H54 (cell line): Measurements from ENCODE around the gene ADAT2.
A peak's percentile ranks its signal among the peaks of the same experiment; 100 is the strongest.

ENCODE experiments used
- DNase-seq: peaks from one replicate; pipeline ENCODE4 v3.0.0; 2011; ENCODE audit warnings: low spot score, mixed read lengths; ENCODE audit not compliant: insufficient read length
- FAIRE-seq: peaks from 3 replicates; lab custom pipeline; 2011; peaks lifted over from hg19 to GRCh38; lab: Jason Lieb, UNC
- POLR2A ChIP-seq: IDR thresholded peaks from 2 replicates; pipeline ENCODE4 v1.6.1; 2011; ENCODE audit warnings: low read depth, mild to moderate bottlenecking, low read length

Gene ADAT2

GRCh38 chr6:143397227-143398222 is 53.0 kb downstream of the ADAT2 start:
- TF ChIP-seq POLR2A = no peak
- DNase-seq (peak; percentile 49), FAIRE-seq (no peak)

- FAIRE-seq (no peak), DNase-seq (no peak)
- no peak for TF ChIP-seq POLR2A
Measured at GRCh38 chr6:143396497-143397226, 53.8 kb downstream of the ADAT2 start.

GRCh38 chr6:143395699-143396098 is 54.8 kb downstream of the ADAT2 start:
- no peak for DNase-seq
- FAIRE-seq = no peak
- no peak for TF ChIP-seq POLR2A

GRCh38 chr6:143394389-143394788 is 56.1 kb downstream of the ADAT2 start:
- no peak for FAIRE-seq
- no peak for TF ChIP-seq POLR2A
- no peak for DNase-seq

- FAIRE-seq = no peak
Measured at GRCh38 chr6:143390278-143390677, 60.2 kb downstream of the ADAT2 start.

GRCh38 chr6:143385636-143386035 is 64.9 kb downstream of the ADAT2 start:
- DNase-seq (no peak), FAIRE-seq (no peak)

More at GRCh38 chr6:143390278-143390677, 60.2 kb downstream of the ADAT2 start:
- no peak for DNase-seq
- TF ChIP-seq POLR2A = no peak

GRCh38 chr6:143376861-143377260 is 73.6 kb downstream of the ADAT2 start:
- TF ChIP-seq POLR2A = no peak
- DNase-seq = no peak
- FAIRE-seq = no peak

More at GRCh38 chr6:143385636-143386035, 64.9 kb downstream of the ADAT2 start:
- TF ChIP-seq POLR2A = no peak

- FAIRE-seq = no peak
- no peak for DNase-seq
- TF ChIP-seq POLR2A = no peak
Measured at GRCh38 chr6:143376375-143376774, 74.1 kb downstream of the ADAT2 start.

GRCh38 chr6:143375022-143375585 is 75.4 kb downstream of the ADAT2 start:
- FAIRE-seq = no peak
- no peak for DNase-seq
- TF ChIP-seq POLR2A = no peak

- no peak for TF ChIP-seq POLR2A
- DNase-seq (no peak), FAIRE-seq (no peak)
Measured at GRCh38 chr6:143374014-143374413, 76.5 kb downstream of the ADAT2 start.
